Panc1 (cell line): ENCODE data around the gene ATP6V0E2.

Source experiments
- CTCF ChIP-seq: fragments of 450-650 bp; IDR thresholded peaks from 2 replicates; pipeline ENCODE4 v1.5.1; 2017; ENCODE audit warnings: mild to moderate bottlenecking
- POLR2AphosphoS5 ChIP-seq: IDR thresholded peaks from 2 replicates; pipeline ENCODE4 v1.6.1; 2012; ENCODE audit warnings: mild to moderate bottlenecking, low read depth, low read length, moderate library complexity
- REST ChIP-seq, 2 experiments: IDR thresholded peaks; 2 replicates each; pipeline ENCODE4 v1.6.1; 2011 to 2012; ENCODE audit warnings: low read depth in 2 of 2, control low read depth in 1 of 2, low read length in 1 of 2, mild to moderate bottlenecking in 1 of 2, moderate library complexity in 1 of 2; ENCODE audit not compliant: insufficient read depth in 1 of 2
- SIN3A ChIP-seq: IDR thresholded peaks from 2 replicates; pipeline ENCODE4 v1.6.1; 2012; ENCODE audit warnings: low read depth, mild to moderate bottlenecking, low read length, moderate library complexity, borderline replicate concordance; ENCODE audit not compliant: insufficient read depth
- TCF7L2 ChIP-seq: IDR thresholded peaks from 2 replicates; pipeline ENCODE4 v1.6.1; 2011; ENCODE audit warnings: mild to moderate bottlenecking, low read depth, low read length, inconsistent platforms

GRCh38 chr7:149875396-149875795, 1.6 kb downstream of the ATP6V0E2 start:
- no peak for TF ChIP-seq CTCF
- TF ChIP-seq SIN3A, result no peak
- TF ChIP-seq REST (IDR thresholded peaks at IDR 0.05; ENCODE audit: insufficient read depth in 1 of 2, low read depth in 2 of 2, low read length in 1 of 2), result no peak
- TF ChIP-seq POLR2AphosphoS5, result no peak
- no peak for TF ChIP-seq TCF7L2
